CD4-positive, alpha-beta T cell (primary cell): ENCODE data around the gene KDELR3. TPM values are rescaled to one million over a fixed set of nuclear protein-coding genes. Genes with fewer than 3 reads are reported as not detected.

Experiments used
- ATAC-seq: fragments of 200-7000 bp; cut with Tn5 transposase; one replicate; pipeline ENCODE4 v1.10.0; 2022; ENCODE audit warnings: mild to moderate bottlenecking; ENCODE audit not compliant: poor library complexity
- CTCF ChIA-PET: fragments of 350-600 bp; sonication (Branson Sonifier 250); formaldehyde crosslinking; loops from one replicate; lab custom pipeline; 2021; ENCODE audit warnings: antibody characterized with exemption, inconsistent platforms; lab: Charles Lee
- POLR2A ChIA-PET: fragments of 350-600 bp; sonication (Branson Sonifier 250); formaldehyde crosslinking; loops from one replicate; lab custom pipeline; 2021; ENCODE audit warnings: antibody characterized with exemption, inconsistent platforms; lab: Charles Lee
- DNase-seq, 14 experiments: peaks; one replicate each; pipeline ENCODE4 v3.0.0-alpha.2; 2013 to 2020; ENCODE audit warnings: mixed read lengths in 2 of 14
- H3K27ac ChIP-seq, 2 donors: one replicate each; pipeline versions ENCODE4 v1.5.1 to v1.7.0; 2013; ENCODE audit warnings: low read length in 2 of 2, low read depth in 1 of 2, mild to moderate bottlenecking in 1 of 2
- H3K27me3 ChIP-seq, 2 experiments: 1 replicate in 1 of 2; 2 replicates in 1 of 2; pipeline versions ENCODE4 v1.6.1 to v1.7.0; 2013; ENCODE audit warnings: low read length in 2 of 2, control low read depth in 1 of 2, mild to moderate bottlenecking in 1 of 2, moderate library complexity in 1 of 2; ENCODE audit not compliant: insufficient read depth in 2 of 2, control insufficient read depth in 1 of 2
- H3K36me3 ChIP-seq: one replicate; pipeline ENCODE4 v1.6.1; 2013; ENCODE audit warnings: low read length, control low read depth; ENCODE audit not compliant: insufficient read depth
- H3K4me1 ChIP-seq: one replicate; pipeline ENCODE4 v1.6.1; 2013; ENCODE audit warnings: low read length, control low read depth; ENCODE audit not compliant: insufficient read depth
- H3K4me3 ChIP-seq: one replicate; pipeline ENCODE4 v1.5.1; 2013; ENCODE audit warnings: mild to moderate bottlenecking, low read length, moderate library complexity
- H3K9me3 ChIP-seq, 2 experiments: 1 replicate in 1 of 2; 2 replicates in 1 of 2; pipeline versions ENCODE4 v1.6.1 to v1.7.0; 2013; ENCODE audit warnings: low read length in 2 of 2, mild to moderate bottlenecking in 2 of 2, control low read depth in 1 of 2, moderate library complexity in 1 of 2; ENCODE audit not compliant: control insufficient read depth in 1 of 2, insufficient read depth in 1 of 2
- H3K27ac Mint-ChIP-seq: one replicate; pipeline ENCODE4 v1.8.0; 2020; ENCODE audit warnings: mixed read lengths
- H3K27me3 Mint-ChIP-seq: one replicate; pipeline ENCODE4 v1.8.0; 2021; ENCODE audit warnings: mixed read lengths
- H3K36me3 Mint-ChIP-seq: one replicate; pipeline ENCODE4 v1.8.0; 2021; ENCODE audit warnings: low read depth, mixed read lengths
- H3K4me1 Mint-ChIP-seq: one replicate; pipeline ENCODE4 v1.8.0; 2021; ENCODE audit warnings: low read depth, mixed read lengths
- H3K4me3 Mint-ChIP-seq: one replicate; pipeline ENCODE4 v1.8.0; 2020; ENCODE audit warnings: mild to moderate bottlenecking, mixed read lengths
- H3K9me3 Mint-ChIP-seq: one replicate; pipeline ENCODE4 v1.8.0; 2020; ENCODE audit warnings: mixed read lengths
- CTCF ChIP-seq: fragments of 200-600 bp; IDR thresholded peaks from one replicate; pipeline ENCODE4 v1.8.0; 2022; ENCODE audit warnings: antibody characterized with exemption, mild to moderate bottlenecking
- intact Hi-C, 2 experiments: fragments of 100-400 bp; cut with DNase I in 1 of 2; cut with micrococcal nuclease in 1 of 2; formaldehyde crosslinking; loops; one replicate each; pipeline versions ENCODE4 v1.15.1 to v1.9.0; 2023 to 2025; cut with DNase I, micrococcal nuclease
- total RNA-seq, 174 experiments: library from RNA in 2 of 174; stranded (reverse) in 2 of 174; gene quantifications; one replicate each; pipeline ENCODE4 v1.2.3 and lab custom pipeline; 2021 to 2026

Gene KDELR3
- total RNA-seq, 2 experiments from 2014 or later = not detected

GRCh38 chr22:38462960-38463784 is 4.7 kb upstream of the KDELR3 start:
- no peaks in the 10 kb centered on the region for H3K4me1 Mint-ChIP-seq
- no peak overlapping the region for H3K4me3 Mint-ChIP-seq
- TF ChIP-seq CTCF = no peak
- Histone ChIP-seq H3K27me3 (peaks cover 41 to 56% of the 10 kb centered on the region in 2 experiments), H3K4me3 (no peak overlapping the region), H3K4me1 (peaks cover 20% of the 10 kb centered on the region), H3K36me3 (no peaks in the 10 kb centered on the region), H3K27ac (no peak overlapping the region), H3K9me3 (peaks cover 0 to 22% of the 10 kb centered on the region in 2 experiments)
- no peak overlapping the region for H3K27ac Mint-ChIP-seq
- peaks cover 80% of the 10 kb centered on the region for H3K27me3 Mint-ChIP-seq
- intact Hi-C loops = no loop called here
- no peaks in the 10 kb centered on the region for H3K36me3 Mint-ChIP-seq
- H3K9me3 Mint-ChIP-seq = no peaks in the 10 kb centered on the region
- ChIA-PET CTCF (no interaction called here), POLR2A (no interaction called here)
- DNase-seq (no peak), ATAC-seq (no peak)

- intact Hi-C loops = no loop called here
- no peaks in the 10 kb centered on the region for H3K36me3 Mint-ChIP-seq
- CTCF ChIA-PET = no interaction called here
- POLR2A ChIA-PET = interaction anchor here (0.5 kb wide), 1 partner anchor 19 kb away, joined by 3 read pairs; no protein-coding TSS in a partner anchor
- no peak overlapping the region for H3K27ac ChIP-seq
- ATAC-seq (no peak), DNase-seq (no peak)
- no peak overlapping the region for H3K4me3 ChIP-seq
- H3K36me3 ChIP-seq = no peaks in the 10 kb centered on the region
- H3K27ac Mint-ChIP-seq = no peak overlapping the region
- TF ChIP-seq CTCF = no peak
- peaks cover 0 to 24% of the 10 kb centered on the region in 2 experiments for H3K9me3 ChIP-seq
- H3K4me1 ChIP-seq = peaks cover 23% of the 10 kb centered on the region
- H3K4me3 Mint-ChIP-seq = no peak overlapping the region
- H3K27me3 Mint-ChIP-seq = peaks cover 70% of the 10 kb centered on the region
- H3K9me3 Mint-ChIP-seq = no peaks in the 10 kb centered on the region
- no peaks in the 10 kb centered on the region for H3K4me1 Mint-ChIP-seq
- peaks cover 33 to 43% of the 10 kb centered on the region in 2 experiments for H3K27me3 ChIP-seq
Measured at GRCh38 chr22:38464992-38465672, 2.8 kb upstream of the KDELR3 start.

GRCh38 chr22:38465673-38466490 is 2.0 kb upstream of the KDELR3 start:
- H3K9me3 Mint-ChIP-seq = no peaks in the 10 kb centered on the region
- peaks cover 0 to 24% of the 10 kb centered on the region in 2 experiments for H3K9me3 ChIP-seq
- H3K4me3 Mint-ChIP-seq = no peak overlapping the region
- H3K36me3 ChIP-seq = no peaks in the 10 kb centered on the region
- intact Hi-C loops = no loop called here
- ATAC-seq (no peak), DNase-seq (no peak)
- H3K4me1 ChIP-seq = peaks cover 23% of the 10 kb centered on the region
- H3K27ac ChIP-seq = no peak overlapping the region
- H3K36me3 Mint-ChIP-seq = no peaks in the 10 kb centered on the region
- H3K27ac Mint-ChIP-seq = no peak overlapping the region
- peaks cover 33 to 37% of the 10 kb centered on the region in 2 experiments for H3K27me3 ChIP-seq
- no peak overlapping the region for H3K4me3 ChIP-seq
- peaks cover 62% of the 10 kb centered on the region for H3K27me3 Mint-ChIP-seq
- ChIA-PET POLR2A (interaction anchor here (0.5 kb wide), 1 partner anchor 18 kb away, joined by 3 read pairs; no protein-coding TSS in a partner anchor), CTCF (no interaction called here)
- no peaks in the 10 kb centered on the region for H3K4me1 Mint-ChIP-seq
- TF ChIP-seq CTCF = no peak
